Ovary (tissue), 9 donors: Measurements from ENCODE around the gene CCDC71. TPM values are rescaled to one million over a fixed set of nuclear protein-coding genes. Genes with fewer than 3 reads are reported as not detected.

Source experiments
- DNase-seq, 5 donors: peaks; one replicate each; pipeline ENCODE4 v3.0.0-alpha.2; 2019 to 2020
- H3K27ac ChIP-seq, 2 donors: fragments of 200-600 bp; one replicate each; pipeline versions ENCODE4 v1.5.1 to v1.8.0; 2019 to 2022
- H3K27me3 ChIP-seq: fragments of 200-600 bp; one replicate; pipeline ENCODE4 v1.8.0; 2022
- H3K36me3 ChIP-seq: fragments of 200-600 bp; sonication (generic); one replicate; pipeline ENCODE4 v1.5.1; 2019
- H3K4me1 ChIP-seq: one replicate; pipeline ENCODE4 v1.8.1; 2013; ENCODE audit warnings: mild to moderate bottlenecking, moderate library complexity; ENCODE audit not compliant: insufficient read depth
- H3K4me3 ChIP-seq: fragments of 200-600 bp; sonication (generic); one replicate; pipeline ENCODE4 v1.5.1; 2017
- H3K9me3 ChIP-seq, 2 donors: fragments of 200-600 bp in 1 of 2; sonication (generic) in 1 of 2; one replicate each; pipeline versions ENCODE4 v1.5.1 to v1.8.1; 2013 to 2019; ENCODE audit warnings: mild to moderate bottlenecking in 1 of 2, moderate library complexity in 1 of 2
- EP300 ChIP-seq: sonication (generic); formaldehyde crosslinking; IDR thresholded peaks from one replicate; pipeline ENCODE4 v1.6.1; 2017; ENCODE audit warnings: antibody characterized with exemption
- POLR2A ChIP-seq: fragments of 450-650 bp; IDR thresholded peaks from one replicate; pipeline ENCODE4 v1.6.1; 2017; ENCODE audit warnings: antibody characterized with exemption, mild to moderate bottlenecking, moderate library complexity
- WGBS, 3 donors: extraction: QIAGEN DNeasy Blood & Tissue Kit in 1 of 3; methylation state at CpG; one replicate each; pipeline versions ENCODE4 v1.1.5 to v1.1.7; 2013 to 2017; 5-methylcytosine and 5-hydroxymethylcytosine counted together
- intact Hi-C, 4 donors: fragments of 100-400 bp; cut with DNase I; formaldehyde crosslinking; loops; one replicate each; pipeline versions ENCODE4 v1.11.0 to v1.15.1; 2022 to 2023
- polyA plus RNA-seq, 2 donors: library from polyadenylated mRNA; stranded (reverse); fragments of 200-250 nt in 1 of 2; fragments of 350-450 nt in 1 of 2; fragmentation: Illumina TruSeq in 1 of 2; extraction: RNeasy Lipid Tissue Mini Kit (QIAGEN cat#74804) in 1 of 2; gene quantifications; one replicate each; pipeline ENCODE4 v1.2.3, GENCODE V29; 2013 to 2014
- total RNA-seq, 7 donors: library from RNA; depleted of rRNA in 2 of 7; stranded (reverse); fragments of >200 nt in 2 of 7; fragmentation: NEBNext Ultra II Directional in 3 of 7; extraction: Animal tissue kit (Norgen Biotek cat#: 25700) in 3 of 7; gene quantifications; one replicate each; pipeline versions ENCODE4 v1.1.0 to v1.2.4, GENCODE V29; 2016 to 2023
- TF ChIP-seq, protein P1 (sequence below), 3 donors: fragments of 450-650 bp in 2 of 3; fragments of 200-600 bp in 1 of 3; IDR thresholded peaks; one replicate each; pipeline versions ENCODE4 v1.5.1 to v1.8.0; 2016 to 2022; ENCODE audit warnings: antibody characterized with exemption in 3 of 3, mild to moderate bottlenecking in 1 of 3
- donor health status: DM: no; HTN: no; CAD: no; lungs with moderate emphysema.
- donor health status: DM: no; HTN: no; CAD: no.
- donor health status: Bipolar disorder and iron deficiency.
- donor health status: DM: yes; HTN: yes; CAD: no.
- donor health status: DM: no; HTN: no; CAD: no.
- donor health status: DM: yes; HTN: yes; CAD: no.

Gene CCDC71
- total and polyA plus RNA-seq, 9 donors, result 6.9 to 39.0 (median 30.9) TPM

DNA sequence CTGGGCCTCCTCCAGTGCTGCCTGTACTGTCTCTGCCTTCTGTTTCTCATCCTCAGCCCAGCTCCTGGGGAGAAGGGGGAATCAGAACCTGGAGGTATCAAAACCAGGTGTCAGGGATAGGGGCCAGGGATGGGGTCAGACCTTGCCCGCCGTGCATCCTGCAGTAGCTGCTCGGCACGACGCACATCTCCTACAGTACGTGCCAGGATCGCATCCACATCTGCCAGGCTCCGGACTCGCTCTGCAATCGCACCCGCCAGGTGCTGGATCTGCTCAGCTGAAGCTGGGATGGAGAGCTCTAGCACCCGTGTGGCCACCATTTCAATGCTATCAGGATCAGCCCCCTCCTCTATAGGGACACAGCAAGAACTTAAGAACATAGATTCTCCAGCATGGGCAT is 44.1 kb downstream of the CCDC71 start:
- no peak for DNase-seq
- 88 to 91% (median 89%) methylated on average over 12 of the region's 12 CpGs for WGBS, 3 donors
- Histone ChIP-seq H3K4me1 (peaks cover 7% of the 10 kb centered on the region), H3K9me3 (no peaks in the 10 kb centered on the region), H3K36me3 (no peaks in the 10 kb centered on the region), H3K4me3 (no peak overlapping the region), H3K27ac (no peak overlapping the region), H3K27me3 (no peaks in the 10 kb centered on the region)
- TF ChIP-seq POLR2A (no peak), EP300 (no peak)
- TF ChIP-seq, protein P1, sequence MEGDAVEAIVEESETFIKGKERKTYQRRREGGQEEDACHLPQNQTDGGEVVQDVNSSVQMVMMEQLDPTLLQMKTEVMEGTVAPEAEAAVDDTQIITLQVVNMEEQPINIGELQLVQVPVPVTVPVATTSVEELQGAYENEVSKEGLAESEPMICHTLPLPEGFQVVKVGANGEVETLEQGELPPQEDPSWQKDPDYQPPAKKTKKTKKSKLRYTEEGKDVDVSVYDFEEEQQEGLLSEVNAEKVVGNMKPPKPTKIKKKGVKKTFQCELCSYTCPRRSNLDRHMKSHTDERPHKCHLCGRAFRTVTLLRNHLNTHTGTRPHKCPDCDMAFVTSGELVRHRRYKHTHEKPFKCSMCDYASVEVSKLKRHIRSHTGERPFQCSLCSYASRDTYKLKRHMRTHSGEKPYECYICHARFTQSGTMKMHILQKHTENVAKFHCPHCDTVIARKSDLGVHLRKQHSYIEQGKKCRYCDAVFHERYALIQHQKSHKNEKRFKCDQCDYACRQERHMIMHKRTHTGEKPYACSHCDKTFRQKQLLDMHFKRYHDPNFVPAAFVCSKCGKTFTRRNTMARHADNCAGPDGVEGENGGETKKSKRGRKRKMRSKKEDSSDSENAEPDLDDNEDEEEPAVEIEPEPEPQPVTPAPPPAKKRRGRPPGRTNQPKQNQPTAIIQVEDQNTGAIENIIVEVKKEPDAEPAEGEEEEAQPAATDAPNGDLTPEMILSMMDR (IDR thresholded peaks at IDR 0.05), result no peak
- intact Hi-C loops, result no loop called here

DNA sequence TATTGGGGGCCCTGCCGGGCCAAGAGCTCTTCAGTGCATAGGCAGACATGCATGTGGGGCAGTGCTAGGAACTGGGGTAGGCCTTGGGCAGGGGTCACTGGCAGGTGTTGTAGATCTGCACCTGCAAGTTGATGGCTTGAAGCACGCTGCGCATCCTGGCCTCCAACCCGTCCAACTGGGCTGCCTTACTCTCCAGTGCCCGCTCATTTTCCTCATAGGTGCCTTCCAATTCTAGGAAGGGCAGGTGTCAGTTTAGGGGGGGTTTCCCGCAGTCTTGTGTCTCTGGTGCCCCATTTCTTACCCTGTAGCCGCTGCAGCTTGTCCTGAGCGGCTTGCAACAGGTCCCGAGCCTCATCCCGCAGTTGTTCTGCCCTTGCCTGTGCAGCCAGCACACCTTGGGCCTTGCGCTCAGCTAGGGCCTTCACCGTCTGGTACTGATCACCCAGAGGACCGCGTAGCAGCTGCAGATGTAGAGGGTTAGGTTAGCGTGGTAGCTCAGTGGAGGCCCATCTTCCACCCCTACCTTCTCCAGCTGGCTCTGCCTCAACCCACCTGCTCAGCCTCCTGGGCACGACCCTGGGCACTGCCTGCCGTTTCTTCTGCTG is 44.9 kb downstream of the CCDC71 start:
- H3K4me1 ChIP-seq, result peaks cover 7% of the 10 kb centered on the region
- no peaks in the 10 kb centered on the region for H3K36me3 ChIP-seq
- TF ChIP-seq POLR2A, result no peak
- TF ChIP-seq, protein P1 (IDR thresholded peaks at IDR 0.05), result no peak
- TF ChIP-seq EP300, result no peak
- intact Hi-C loops, result no loop called here
- H3K27ac ChIP-seq, result peak overlapping the region; percentile 12 to 83
- no peaks in the 10 kb centered on the region for H3K9me3 ChIP-seq
- 61 to 65% (median 62%) methylated on average over 17 of the region's 17 CpGs for WGBS, 3 donors
- H3K27me3 ChIP-seq, result no peaks in the 10 kb centered on the region
- peak overlapping the region; percentile 80 for H3K4me3 ChIP-seq
- DNase-seq, result no peak

DNA sequence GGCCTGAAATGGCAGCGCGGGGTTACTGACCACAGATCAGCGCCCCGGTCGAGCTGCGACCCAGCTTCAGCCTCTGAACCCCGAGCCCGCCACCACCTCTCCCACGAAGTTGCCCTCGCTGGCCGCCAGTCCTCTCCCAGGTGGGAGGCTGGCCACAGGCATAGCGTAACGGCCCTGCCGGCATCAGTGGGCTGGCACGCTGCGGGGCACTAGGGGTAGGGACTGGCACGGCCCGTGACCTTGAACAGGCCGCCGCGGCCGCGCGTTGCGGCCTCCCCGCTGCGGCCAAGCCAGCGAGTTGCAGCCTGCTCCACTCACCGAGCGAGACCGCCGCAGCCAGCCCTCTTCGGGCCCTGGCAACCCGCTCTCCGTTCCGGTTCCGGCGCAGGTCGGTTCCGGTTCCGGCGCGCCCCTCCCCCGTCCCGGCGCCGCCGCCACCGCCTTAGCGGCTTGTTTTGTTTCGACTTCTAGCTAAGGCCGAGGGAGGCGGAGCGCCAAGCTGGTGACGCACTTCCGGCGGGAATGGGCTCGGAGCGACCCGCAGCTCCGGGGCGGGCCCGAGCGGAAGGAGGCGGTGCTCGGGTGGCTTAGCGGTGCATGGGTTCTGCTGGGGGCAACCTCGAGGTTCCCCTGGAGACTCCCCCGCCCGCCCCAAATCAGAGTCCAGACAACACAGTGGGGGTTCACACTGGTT is 45.5 kb downstream of the CCDC71 start, which contains the start of gene USP19:
Gene USP19 (minus strand): TSS at position 386 of the 694 bp plus-strand sequence. CDS start 1,678 bp downstream, outside the sequence.
- peak within 1 kb of the TSS; percentile 80 for H3K4me3 ChIP-seq
- peak within 1 kb of the TSS; percentile 83 to 91 for H3K27ac ChIP-seq
- no peaks in the 10 kb centered on the region for H3K9me3 ChIP-seq
- no peaks in the 10 kb centered on the region for H3K27me3 ChIP-seq
- intact Hi-C loops, result no loop called here
- H3K4me1 ChIP-seq, result peaks cover 7% of the 10 kb centered on the region
- no peaks in the 10 kb centered on the region for H3K36me3 ChIP-seq
- DNase-seq, result peak; percentile 95 to 98 (median 96)
- TF ChIP-seq POLR2A (peak; percentile 75), EP300 (no peak)
- TF ChIP-seq, protein P1 (IDR thresholded peaks at IDR 0.05), result no peak
- 0 to 1% (median 1%) methylated on average over 62 to 70 of the region's 70 CpGs for WGBS, 3 donors

DNA sequence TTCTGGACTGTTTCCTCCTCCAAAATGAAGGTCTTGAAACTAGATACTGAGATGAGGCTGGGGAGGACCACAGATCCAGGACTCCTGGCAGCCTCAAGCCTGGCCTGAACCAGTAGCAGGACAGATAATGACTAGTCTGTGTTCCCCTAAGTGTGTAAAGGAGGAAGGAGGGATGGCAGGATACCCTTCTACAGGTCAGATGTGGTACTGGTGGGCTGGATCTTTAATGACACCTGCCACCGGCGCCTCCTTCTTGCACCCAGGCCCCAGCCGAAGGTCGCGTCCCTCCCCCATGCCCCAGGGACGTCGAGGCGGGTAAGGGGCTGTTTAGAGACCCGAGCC is 46.1 kb downstream of the CCDC71 start:
- H3K4me3 ChIP-seq, result peak overlapping the region; percentile 80
- no peaks in the 10 kb centered on the region for H3K36me3 ChIP-seq
- peak overlapping the region; percentile 83 to 91 for H3K27ac ChIP-seq
- WGBS, 3 donors, result 0 to 1% (median 0%) methylated on average over 6 to 9 of the region's 9 CpGs
- no peak for DNase-seq
- no peaks in the 10 kb centered on the region for H3K9me3 ChIP-seq
- peaks cover 7% of the 10 kb centered on the region for H3K4me1 ChIP-seq
- intact Hi-C loops, result no loop called here
- no peak for TF ChIP-seq POLR2A
- TF ChIP-seq, protein P1 (IDR thresholded peaks at IDR 0.05), result no peak
- TF ChIP-seq EP300, result no peak
- no peaks in the 10 kb centered on the region for H3K27me3 ChIP-seq
